T follicular helper cell (primary cell): Measurements from ENCODE around the gene RAB33A.
"Not testable (repeated sequence)": the region's sequence is repeated elsewhere in the genome, so short reads cannot be mapped to it uniquely, and the experiment has no call there.

Source experiments
- DNase-seq: peaks from one replicate; pipeline ENCODE4 v3.0.0-alpha.2; 2020; ENCODE audit warnings: low read depth

Gene RAB33A

DNA sequence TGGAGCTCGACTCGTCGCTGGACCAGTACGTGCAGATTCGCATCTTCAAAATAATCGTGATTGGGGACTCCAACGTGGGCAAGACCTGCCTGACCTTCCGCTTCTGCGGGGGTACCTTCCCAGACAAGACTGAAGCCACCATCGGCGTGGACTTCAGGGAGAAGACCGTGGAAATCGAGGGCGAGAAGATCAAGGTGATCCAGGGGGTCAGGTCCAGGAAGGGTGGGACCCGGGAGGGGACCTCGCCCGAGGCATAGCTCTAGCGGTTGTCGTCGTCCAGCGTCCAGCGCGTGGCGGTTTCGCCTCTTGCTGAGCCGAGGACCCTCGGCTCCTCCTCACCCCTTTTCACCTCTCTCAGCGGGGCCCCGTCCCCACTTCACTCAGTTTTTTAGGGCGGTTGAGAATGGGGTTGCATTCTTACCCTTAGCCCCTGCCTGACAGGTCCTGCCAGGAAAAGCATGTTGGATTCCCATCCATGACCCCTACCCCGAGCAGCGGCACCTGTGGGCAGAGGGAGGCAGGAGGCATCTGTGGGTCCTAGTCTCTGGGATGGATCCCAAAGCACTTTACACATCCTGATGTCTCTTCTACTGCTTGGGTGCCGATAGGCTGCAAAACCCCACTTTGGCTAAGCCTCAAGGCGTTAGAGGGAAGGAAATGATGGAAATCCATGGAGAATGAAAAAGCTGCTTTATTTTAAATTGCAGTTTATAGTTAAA is 524 bp downstream of the RAB33A start:
- no peak for DNase-seq

GRCh38 chrX:130173190-130173895 is 1.6 kb downstream of the RAB33A start:
- no peak for DNase-seq

DNA sequence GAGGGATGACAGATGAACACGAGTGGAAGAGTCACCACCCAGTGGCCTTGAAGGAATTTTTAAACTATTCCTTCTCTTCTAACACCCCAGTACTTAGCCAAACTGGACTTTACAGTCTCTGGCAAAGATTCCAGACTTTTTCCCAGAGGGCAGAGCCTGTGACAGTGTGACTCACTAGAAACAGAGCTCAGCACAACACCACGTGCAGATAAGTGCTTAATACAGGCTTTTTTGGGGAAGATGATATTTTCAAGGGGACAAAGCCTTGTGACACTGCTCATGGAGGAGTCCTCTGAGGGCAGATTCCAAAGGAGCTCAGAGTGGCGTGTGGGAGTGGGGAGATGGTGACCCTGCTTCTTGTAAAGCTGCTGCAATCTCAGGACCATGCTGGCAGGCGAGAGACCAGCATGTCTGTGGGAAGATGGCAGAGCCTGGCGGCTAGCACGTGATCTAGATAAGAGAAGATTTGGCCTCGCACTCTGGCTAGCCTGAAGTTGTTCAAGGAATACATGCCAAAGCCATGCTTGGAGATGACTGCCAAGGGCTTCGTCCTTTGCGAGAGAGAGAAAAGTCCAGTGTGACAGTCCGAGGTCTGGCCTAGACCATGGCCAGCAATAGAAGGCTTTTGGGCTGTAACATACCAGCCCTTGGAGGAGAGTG is 2.4 kb downstream of the RAB33A start:
- DNase-seq = no peak

DNA sequence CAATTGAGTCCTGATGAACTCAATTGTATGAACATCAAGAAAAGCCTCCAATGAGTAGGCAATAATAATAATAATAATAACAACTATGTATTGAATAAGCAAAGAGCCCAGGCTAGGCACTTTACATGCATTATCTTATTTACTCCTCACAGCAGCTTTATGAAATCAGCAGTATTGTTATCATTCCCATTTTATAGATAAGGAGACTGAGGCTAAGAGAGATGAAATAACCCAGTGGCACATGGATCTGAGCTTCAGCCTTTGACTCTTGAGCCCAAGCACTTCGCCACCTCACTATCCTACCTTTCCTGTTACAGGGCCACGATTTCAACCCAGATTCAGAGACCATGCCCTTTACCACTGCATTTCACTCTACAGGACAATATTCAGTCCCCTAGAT is 3.2 kb downstream of the RAB33A start:
- no peak for DNase-seq

DNA sequence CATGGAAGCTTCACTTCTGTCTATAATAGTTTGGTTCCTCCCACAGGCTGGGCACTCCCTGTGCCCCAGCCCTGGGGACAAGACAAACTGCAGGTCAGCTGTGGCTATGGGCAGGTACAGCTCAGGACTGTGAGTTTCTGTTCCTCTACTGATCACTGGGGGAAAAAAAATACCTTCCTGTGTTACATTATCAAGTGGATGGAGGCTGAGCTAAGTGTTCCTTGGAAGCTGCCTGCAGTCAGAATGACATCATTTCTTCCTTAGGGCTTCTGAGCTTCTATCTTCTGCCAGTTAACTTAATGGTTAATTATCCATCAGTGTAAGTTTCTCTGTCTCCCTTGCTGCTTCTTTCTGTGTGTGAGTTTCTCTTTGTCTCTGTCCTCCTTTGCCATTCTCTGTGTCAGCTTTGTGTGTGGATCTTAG is 4.6 kb downstream of the RAB33A start:
- no peak for DNase-seq

DNA sequence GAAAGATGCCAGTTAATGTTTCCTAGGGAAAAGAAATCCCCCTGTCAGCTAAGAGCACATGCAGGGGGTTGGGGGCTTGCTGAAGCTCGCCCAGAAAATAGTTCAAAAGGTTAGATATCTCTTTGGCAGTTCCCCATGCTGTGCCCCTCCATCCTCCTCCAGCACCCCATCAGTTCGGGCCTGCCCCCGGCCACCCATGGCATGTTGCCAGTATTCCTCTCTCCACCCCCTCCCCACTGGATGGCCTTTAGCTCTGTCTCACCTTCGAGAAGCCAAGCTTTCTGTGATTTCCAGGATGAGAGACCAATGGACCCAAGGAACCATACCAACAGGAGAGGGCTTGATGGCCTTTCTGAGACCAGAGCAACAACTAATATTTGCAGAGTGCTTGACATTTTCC is 5.2 kb downstream of the RAB33A start:
- DNase-seq = no peak

DNA sequence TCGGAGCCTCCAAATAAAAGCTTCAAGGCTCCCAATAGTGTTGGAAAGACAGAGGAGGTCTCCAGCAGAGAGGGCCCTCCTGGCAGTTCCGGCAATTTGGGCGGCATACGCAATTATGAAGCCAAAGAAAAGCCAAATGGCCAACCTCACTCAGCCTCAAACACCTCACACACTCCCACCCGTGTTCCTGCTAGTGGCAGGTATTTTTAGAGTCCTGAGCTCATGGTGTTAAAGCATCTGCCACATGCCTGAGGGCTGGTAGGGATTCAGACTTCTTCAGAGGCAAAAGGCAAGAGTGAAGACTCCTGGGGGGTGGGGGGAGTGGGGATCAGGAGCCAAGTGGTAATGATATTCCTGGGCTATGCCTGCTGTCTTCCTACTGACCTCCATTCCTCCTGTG is 7.4 kb downstream of the RAB33A start:
- DNase-seq = no peak

DNA sequence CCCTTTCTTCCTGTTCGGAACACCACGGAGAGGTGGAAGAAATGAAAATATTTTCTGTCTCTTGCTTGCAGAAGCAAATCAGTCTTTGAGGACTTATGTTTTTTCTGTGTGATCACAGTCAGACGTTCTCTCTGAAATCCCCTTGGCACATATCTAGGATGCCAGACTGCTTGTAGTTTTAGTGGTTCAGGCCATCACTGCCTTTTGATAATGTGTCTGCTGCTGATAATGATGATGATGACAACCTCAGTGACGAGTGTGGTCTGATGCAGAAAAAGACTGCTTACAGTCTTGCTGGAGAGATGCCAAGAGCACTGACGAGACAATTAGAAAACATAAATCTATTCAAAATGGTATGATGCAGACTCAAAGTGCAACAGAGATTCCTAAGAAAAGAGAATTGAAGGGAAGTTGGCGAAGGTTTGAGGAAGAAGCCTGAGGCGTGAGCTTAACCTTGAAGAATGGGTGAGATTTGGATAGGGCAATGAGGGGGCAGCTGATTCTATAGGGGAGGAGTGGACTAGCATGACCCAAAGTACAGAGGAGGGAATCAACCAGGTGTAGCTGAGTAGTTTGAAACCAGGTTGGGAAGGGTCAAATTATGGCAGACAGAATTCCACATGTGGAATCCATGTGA is 7.9 kb downstream of the RAB33A start:
- DNase-seq = no peak

- no peak for DNase-seq
Observed at GRCh38 chrX:130184168-130184567, 12.4 kb downstream of the RAB33A start.

DNA sequence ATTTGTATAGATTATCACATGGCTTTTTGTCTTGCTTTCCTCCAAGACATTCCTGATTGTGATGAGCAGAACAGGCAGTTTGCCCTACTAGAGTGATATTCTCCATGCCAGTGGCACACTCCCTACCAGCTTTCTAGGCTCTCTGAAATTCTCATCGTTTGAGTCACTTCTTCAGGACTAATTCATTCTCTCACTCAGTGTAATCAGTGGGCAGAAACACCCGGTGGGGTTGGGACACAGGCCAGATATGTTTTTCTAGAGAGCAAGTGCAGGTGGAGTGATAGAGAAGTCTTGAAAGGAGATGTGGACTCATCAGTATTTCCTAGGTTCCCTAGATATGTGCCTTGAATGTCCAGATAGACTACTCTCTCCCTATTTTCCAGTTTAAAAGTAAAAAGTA is 13.1 kb downstream of the RAB33A start:
- DNase-seq = no peak

DNA sequence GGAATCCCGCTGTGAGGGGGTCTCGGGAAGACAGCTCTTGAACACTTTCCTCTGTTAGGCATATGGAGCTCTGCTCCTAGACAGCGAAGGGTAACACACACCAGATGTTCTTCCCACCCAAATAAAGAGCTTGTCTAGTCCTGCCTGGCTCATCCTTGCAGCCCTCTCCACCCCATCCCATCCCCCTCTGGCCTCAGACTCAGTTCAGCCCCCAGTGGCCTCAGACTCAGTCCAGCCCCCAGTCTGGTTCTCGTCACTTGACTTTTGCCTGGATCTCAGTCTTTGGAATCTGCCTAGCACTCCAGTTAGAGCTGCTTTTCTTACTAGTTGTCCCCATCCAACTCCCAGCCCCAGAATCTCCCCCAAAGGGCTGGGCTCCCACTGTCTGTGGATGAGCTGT is 14.9 kb downstream of the RAB33A start:
- DNase-seq = no peak

GRCh38 chrX:130190801-130191200 is 19.0 kb downstream of the RAB33A start:
- DNase-seq = no peak

- no peak for DNase-seq
Observed at GRCh38 chrX:130196466-130196865, 24.7 kb downstream of the RAB33A start.

DNA sequence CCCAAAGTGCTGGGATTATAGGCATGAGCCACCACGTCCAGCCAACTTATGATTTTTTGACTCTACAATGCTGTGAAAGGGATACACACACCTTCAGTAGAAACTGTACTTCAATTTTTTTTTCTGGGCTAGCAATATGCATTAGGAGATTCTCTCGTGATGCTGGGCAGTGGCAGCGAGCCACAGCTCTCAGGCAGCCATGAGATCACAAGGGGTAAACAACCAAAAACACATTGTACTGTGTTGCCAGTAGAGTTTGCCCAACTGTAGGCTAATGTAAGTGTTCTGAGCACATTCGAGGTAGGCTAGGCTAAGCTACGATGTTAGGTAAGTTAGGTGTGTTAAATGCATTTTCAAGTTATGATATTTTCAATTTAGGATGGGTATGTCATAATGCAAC is 25.7 kb downstream of the RAB33A start:
- no peak for DNase-seq

DNA sequence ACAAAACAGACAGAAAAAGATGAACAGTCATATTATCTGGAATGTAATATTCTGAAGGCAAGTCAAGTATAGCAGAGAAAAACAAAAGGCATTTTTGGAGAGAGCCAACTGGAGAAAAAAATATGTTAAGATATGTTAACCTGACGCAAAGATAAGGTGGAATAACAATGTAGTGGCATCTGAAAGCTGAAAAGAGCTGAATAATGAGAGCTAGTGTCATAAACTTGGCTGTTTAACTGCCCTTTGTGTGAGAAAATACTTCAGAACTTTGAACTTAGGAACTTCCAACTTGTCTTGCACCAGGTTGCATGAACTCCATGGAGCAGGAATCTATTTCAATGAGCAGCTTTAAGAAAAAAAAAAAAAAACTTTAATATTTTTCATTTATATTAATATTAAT is 32.9 kb downstream of the RAB33A start:
- no peak for DNase-seq

GRCh38 chrX:130211415-130212186 is 39.8 kb downstream of the RAB33A start:
- DNase-seq = no peak

DNA sequence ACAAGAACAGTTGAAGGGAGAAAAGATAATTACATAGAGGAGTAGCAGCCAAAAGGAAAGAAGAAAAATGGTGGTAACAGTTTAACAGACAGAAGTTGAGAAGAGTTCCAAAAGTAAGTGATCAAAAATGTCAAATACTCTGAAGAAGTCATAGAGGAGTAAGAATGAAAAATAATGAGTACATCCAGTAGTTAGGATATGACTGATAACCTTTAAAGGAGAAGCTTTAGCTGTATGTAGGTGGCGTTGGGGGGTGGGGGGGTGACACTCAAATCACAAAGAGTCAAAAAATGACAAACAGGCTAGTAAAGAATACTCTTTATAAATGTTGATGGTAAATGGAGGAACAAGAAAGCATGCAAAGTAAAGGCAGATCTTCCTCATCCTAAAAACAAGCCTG is 40.6 kb downstream of the RAB33A start:
- DNase-seq = no peak

GRCh38 chrX:130213376-130213775 is 41.6 kb downstream of the RAB33A start:
- no peak for DNase-seq

GRCh38 chrX:130216320-130216719 is 44.6 kb downstream of the RAB33A start:
- no peak for DNase-seq

DNA sequence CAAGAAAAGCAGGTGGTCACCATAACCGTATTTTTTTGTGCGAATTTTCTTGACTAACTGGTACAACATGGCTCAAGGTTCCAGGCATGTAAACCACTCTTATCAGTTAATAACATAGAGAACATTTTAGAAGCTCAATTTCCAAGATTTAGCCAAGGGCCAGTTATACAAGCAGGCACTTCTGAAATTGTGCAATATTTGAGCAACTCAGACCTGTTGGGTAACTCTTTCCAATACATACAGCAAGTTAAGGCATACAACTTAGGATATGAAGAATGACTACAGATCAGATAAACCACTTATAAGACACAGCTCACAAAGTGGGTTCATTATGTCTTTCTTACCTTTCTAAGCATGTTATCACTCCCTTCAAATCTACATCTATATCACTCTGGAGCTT is 53.0 kb downstream of the RAB33A start:
- DNase-seq = no peak

DNA sequence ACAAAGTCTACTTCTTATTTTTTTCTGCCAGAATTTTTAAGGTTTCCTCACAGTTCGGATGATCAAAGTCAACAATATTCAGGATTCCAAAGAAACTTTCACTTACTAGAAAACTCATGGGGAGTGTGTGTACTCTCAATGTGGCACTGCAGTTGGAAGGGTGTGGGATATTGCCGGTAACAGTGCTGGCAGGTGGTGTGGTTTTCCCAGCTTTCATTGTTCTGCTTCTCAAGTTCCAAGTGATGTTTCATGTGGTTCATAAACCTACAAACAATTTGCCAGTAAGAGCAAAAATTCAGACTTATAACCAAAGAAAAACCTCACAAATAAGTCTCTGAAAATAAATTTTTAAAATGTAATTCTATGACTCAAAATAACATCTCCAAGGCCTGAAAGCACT is 57.1 kb downstream of the RAB33A start:
- DNase-seq = no peak

DNA sequence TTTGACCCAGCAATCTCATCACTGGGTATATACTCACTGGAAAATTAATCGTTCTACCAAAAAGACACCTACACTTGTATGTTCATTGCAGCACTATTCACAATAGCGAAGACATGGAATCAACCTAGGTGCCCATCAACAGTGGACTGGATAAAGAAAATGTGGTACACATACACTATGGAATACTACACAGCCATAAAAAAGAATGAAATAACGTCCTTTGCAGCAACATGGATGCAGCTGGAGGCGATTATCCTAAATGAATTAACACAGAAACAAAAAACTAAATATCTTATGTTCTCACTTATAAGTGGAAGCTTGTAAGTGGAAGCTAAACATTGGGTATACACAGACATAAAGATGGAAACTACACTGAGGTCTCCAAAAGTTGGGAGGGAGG is 59.4 kb downstream of the RAB33A start:
- not testable (repeated sequence) for DNase-seq
